ENCODE results near the gene KIAA0753.

KIAA0753 gene

DNA sequence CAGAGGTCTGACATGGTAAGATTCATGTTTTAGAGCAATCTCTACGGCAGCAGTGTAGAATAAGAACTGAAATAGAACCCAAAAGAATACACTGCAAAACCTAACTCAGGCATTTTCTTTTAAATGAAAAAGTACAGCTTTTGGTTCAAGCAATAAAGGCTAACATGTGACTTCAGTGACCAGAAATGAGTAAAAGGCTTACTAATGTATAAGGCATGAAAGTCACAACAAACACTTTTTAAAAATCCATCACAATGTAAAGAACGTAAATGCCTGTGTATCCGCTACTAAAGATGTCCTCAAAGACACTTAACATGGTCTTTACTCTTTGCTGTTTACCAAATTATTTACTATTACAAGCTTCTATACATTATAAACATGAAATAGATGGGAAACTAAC lies 16.6 kb downstream of the KIAA0753 start:
- no peak overlapping the region for H3K4me3 ChIP-seq (ENCODE audit: low read depth, low read length, poor library complexity, severe bottlenecking)
- H3K9ac ChIP-seq (ENCODE audit: low read length): no peak overlapping the region
- no peaks in the 10 kb centered on the region for H3K4me1 ChIP-seq (ENCODE audit: insufficient read depth, low read length, severe bottlenecking)
- H3K9me3 ChIP-seq (ENCODE audit: low read length): no peaks in the 10 kb centered on the region
- no peak overlapping the region for H3K27ac ChIP-seq (ENCODE audit: low read depth, low read length, poor library complexity, severe bottlenecking)
- no peaks in the 10 kb centered on the region for H3K9me2 ChIP-seq (ENCODE audit: low read depth, low read length)
- H2AFZ ChIP-seq (ENCODE audit: low read length): no peak overlapping the region
- H3K27me3 ChIP-seq (ENCODE audit: insufficient read depth, low read length): no peaks in the 10 kb centered on the region
- no peak overlapping the region for H3K4me2 ChIP-seq (ENCODE audit: low read length)
- no peak for TF ChIP-seq EZH2 (IDR thresholded peaks at IDR 0.05; ENCODE audit: borderline replicate concordance, low read length)
- TF ChIP-seq, protein P1, sequence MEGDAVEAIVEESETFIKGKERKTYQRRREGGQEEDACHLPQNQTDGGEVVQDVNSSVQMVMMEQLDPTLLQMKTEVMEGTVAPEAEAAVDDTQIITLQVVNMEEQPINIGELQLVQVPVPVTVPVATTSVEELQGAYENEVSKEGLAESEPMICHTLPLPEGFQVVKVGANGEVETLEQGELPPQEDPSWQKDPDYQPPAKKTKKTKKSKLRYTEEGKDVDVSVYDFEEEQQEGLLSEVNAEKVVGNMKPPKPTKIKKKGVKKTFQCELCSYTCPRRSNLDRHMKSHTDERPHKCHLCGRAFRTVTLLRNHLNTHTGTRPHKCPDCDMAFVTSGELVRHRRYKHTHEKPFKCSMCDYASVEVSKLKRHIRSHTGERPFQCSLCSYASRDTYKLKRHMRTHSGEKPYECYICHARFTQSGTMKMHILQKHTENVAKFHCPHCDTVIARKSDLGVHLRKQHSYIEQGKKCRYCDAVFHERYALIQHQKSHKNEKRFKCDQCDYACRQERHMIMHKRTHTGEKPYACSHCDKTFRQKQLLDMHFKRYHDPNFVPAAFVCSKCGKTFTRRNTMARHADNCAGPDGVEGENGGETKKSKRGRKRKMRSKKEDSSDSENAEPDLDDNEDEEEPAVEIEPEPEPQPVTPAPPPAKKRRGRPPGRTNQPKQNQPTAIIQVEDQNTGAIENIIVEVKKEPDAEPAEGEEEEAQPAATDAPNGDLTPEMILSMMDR (IDR thresholded peaks at IDR 0.05; ENCODE audit: low read length): no peak
- H3F3A ChIP-seq (ENCODE audit: insufficient read depth, low read length): no peaks in the 10 kb centered on the region
- no peaks in the 10 kb centered on the region for H4K20me1 ChIP-seq (ENCODE audit: insufficient read depth, low read length)
- peaks cover 67% of the 10 kb centered on the region for H3K36me3 ChIP-seq (ENCODE audit: insufficient read depth, low read length)
- H3K79me2 ChIP-seq (ENCODE audit: insufficient read depth, low read length): no peaks in the 10 kb centered on the region

DNA sequence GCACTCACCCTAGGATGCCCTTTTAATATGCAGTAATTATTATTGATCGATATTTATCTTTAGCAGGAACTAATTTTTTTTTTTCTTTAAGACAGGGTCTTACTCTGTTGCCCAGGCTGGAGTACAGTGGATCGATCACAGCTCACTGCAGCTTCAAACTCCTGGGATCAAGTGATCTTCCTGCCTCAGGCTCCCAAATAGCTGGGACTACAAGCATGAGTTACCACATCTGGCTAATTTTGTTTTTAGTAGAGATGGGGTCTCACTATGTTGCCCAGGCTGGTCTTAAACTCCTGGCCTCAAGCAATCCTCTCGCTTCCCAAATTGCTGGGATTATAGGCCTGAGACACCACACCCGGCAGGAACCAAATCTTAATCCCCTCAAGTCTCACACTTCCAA lies 29.3 kb downstream of the KIAA0753 start:
- no peaks in the 10 kb centered on the region for H3K79me2 ChIP-seq (ENCODE audit: insufficient read depth, low read length)
- no peaks in the 10 kb centered on the region for H4K20me1 ChIP-seq (ENCODE audit: insufficient read depth, low read length)
- TF ChIP-seq, protein P1 (IDR thresholded peaks at IDR 0.05; ENCODE audit: low read length): no peak
- no peak for TF ChIP-seq EZH2 (IDR thresholded peaks at IDR 0.05; ENCODE audit: borderline replicate concordance, low read length)
- H3K27me3 ChIP-seq (ENCODE audit: insufficient read depth, low read length): no peaks in the 10 kb centered on the region
- H3K4me1 ChIP-seq (ENCODE audit: insufficient read depth, low read length, severe bottlenecking): no peaks in the 10 kb centered on the region
- H3K9ac ChIP-seq (ENCODE audit: low read length): no peak overlapping the region
- no peaks in the 10 kb centered on the region for H3K9me3 ChIP-seq (ENCODE audit: low read length)
- no peaks in the 10 kb centered on the region for H3F3A ChIP-seq (ENCODE audit: insufficient read depth, low read length)
- H3K4me2 ChIP-seq (ENCODE audit: low read length): no peak overlapping the region
- H3K9me2 ChIP-seq (ENCODE audit: low read depth, low read length): no peaks in the 10 kb centered on the region
- H2AFZ ChIP-seq (ENCODE audit: low read length): no peak overlapping the region
- H3K4me3 ChIP-seq (ENCODE audit: low read depth, low read length, poor library complexity, severe bottlenecking): no peak overlapping the region
- H3K36me3 ChIP-seq (ENCODE audit: insufficient read depth, low read length): peaks cover 57% of the 10 kb centered on the region
- no peak overlapping the region for H3K27ac ChIP-seq (ENCODE audit: low read depth, low read length, poor library complexity, severe bottlenecking)

DNA sequence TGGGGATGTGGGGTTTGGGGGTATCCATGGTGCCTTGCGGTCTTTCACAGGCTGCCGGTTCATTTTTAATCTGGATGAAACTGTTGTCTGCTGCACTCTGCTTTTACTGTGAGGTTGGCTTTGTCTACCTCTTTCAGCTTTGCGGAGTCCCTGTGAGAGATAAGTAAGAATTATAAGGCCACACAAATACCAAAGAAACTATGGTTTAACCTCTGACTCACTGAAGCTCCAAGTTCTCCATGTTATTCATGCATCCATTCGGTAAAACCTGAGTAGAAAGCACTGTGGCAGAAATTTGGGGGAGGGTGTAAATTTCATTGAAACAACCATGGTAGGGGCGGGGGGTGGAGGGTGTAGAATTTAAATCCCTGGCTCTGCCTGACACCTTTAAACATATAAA lies 30.5 kb downstream of the KIAA0753 start:
- H3K27ac ChIP-seq (ENCODE audit: low read depth, low read length, poor library complexity, severe bottlenecking): no peak overlapping the region
- H3K36me3 ChIP-seq (ENCODE audit: insufficient read depth, low read length): peaks cover 66% of the 10 kb centered on the region
- no peaks in the 10 kb centered on the region for H3K4me1 ChIP-seq (ENCODE audit: insufficient read depth, low read length, severe bottlenecking)
- H3K27me3 ChIP-seq (ENCODE audit: insufficient read depth, low read length): no peaks in the 10 kb centered on the region
- TF ChIP-seq, protein P1 (IDR thresholded peaks at IDR 0.05; ENCODE audit: low read length): no peak
- no peak for TF ChIP-seq EZH2 (IDR thresholded peaks at IDR 0.05; ENCODE audit: borderline replicate concordance, low read length)
- H4K20me1 ChIP-seq (ENCODE audit: insufficient read depth, low read length): no peaks in the 10 kb centered on the region
- H3K4me3 ChIP-seq (ENCODE audit: low read depth, low read length, poor library complexity, severe bottlenecking): no peak overlapping the region
- no peak overlapping the region for H2AFZ ChIP-seq (ENCODE audit: low read length)
- H3F3A ChIP-seq (ENCODE audit: insufficient read depth, low read length): no peaks in the 10 kb centered on the region
- H3K4me2 ChIP-seq (ENCODE audit: low read length): no peak overlapping the region
- no peak overlapping the region for H3K9ac ChIP-seq (ENCODE audit: low read length)
- no peaks in the 10 kb centered on the region for H3K79me2 ChIP-seq (ENCODE audit: insufficient read depth, low read length)
- no peaks in the 10 kb centered on the region for H3K9me2 ChIP-seq (ENCODE audit: low read depth, low read length)
- no peaks in the 10 kb centered on the region for H3K9me3 ChIP-seq (ENCODE audit: low read length)
